HEK293 (cell line): ENCODE results near the gene CENATAC.

ENCODE experiments used
- CTCF ChIP-seq: fragments of 450-650 bp; formaldehyde crosslinking; IDR thresholded peaks from 2 replicates; pipeline ENCODE4 v1.5.1; 2016; ENCODE audit warnings: missing biosample characterization, missing genetic modification characterization
- ELK4 ChIP-seq: IDR thresholded peaks from 2 replicates; pipeline ENCODE4 v1.6.1; 2011; ENCODE audit warnings: mild to moderate bottlenecking, low read depth, low read length, borderline replicate concordance
- HOXA7 ChIP-seq: sonication (generic); formaldehyde crosslinking; IDR thresholded peaks from 2 replicates; pipeline ENCODE4 v1.8.1; 2022; ENCODE audit warnings: missing genetic modification reagents, borderline replicate concordance
- KLF10 ChIP-seq: fragments of 450-650 bp; IDR thresholded peaks from 2 replicates; pipeline ENCODE4 v1.5.1; 2018; ENCODE audit warnings: missing biosample characterization, mild to moderate bottlenecking, missing genetic modification characterization
- MEIS1 ChIP-seq: sonication (generic); formaldehyde crosslinking; IDR thresholded peaks from 2 replicates; pipeline ENCODE4 v1.8.1; 2022; ENCODE audit warnings: missing genetic modification reagents, mild to moderate bottlenecking, borderline replicate concordance
- MZF1 ChIP-seq: fragments of 450-650 bp; formaldehyde crosslinking; IDR thresholded peaks from 2 replicates; pipeline ENCODE4 v1.5.1; 2017; ENCODE audit warnings: missing biosample characterization, missing genetic modification characterization, borderline replicate concordance
- PATZ1 ChIP-seq: fragments of 450-650 bp; formaldehyde crosslinking; IDR thresholded peaks from 2 replicates; pipeline ENCODE4 v1.5.1; 2016; ENCODE audit warnings: missing biosample characterization, missing genetic modification characterization
- RBAK ChIP-seq: fragments of 450-650 bp; formaldehyde crosslinking; IDR thresholded peaks from 2 replicates; pipeline ENCODE4 v1.5.1; 2016; ENCODE audit warnings: missing biosample characterization, missing genetic modification characterization
- SCRT2 ChIP-seq: fragments of 450-650 bp; formaldehyde crosslinking; IDR thresholded peaks from 2 replicates; pipeline ENCODE4 v1.5.1; 2016; ENCODE audit warnings: missing biosample characterization, missing genetic modification characterization
- TCF7L2 ChIP-seq: IDR thresholded peaks from 2 replicates; pipeline ENCODE4 v1.6.1; 2011; ENCODE audit warnings: low read depth, mild to moderate bottlenecking, inconsistent platforms, low read length, moderate library complexity, borderline replicate concordance
- TSHZ1 ChIP-seq: fragments of 450-650 bp; formaldehyde crosslinking; IDR thresholded peaks from 2 replicates; pipeline ENCODE4 v1.5.1; 2016; ENCODE audit warnings: missing biosample characterization, missing genetic modification characterization, borderline replicate concordance
- ZBTB20 ChIP-seq: fragments of 450-650 bp; formaldehyde crosslinking; IDR thresholded peaks from 2 replicates; pipeline ENCODE4 v1.5.1; 2016; ENCODE audit warnings: missing biosample characterization, missing genetic modification characterization
- ZBTB26 ChIP-seq: fragments of 450-650 bp; formaldehyde crosslinking; optimal IDR thresholded peaks from 2 replicates; pipeline ENCODE3; 2016; ENCODE audit warnings: missing biosample characterization, mild to moderate bottlenecking, missing genetic modification characterization
- ZFP69B ChIP-seq: fragments of 450-650 bp; formaldehyde crosslinking; IDR thresholded peaks from 2 replicates; pipeline ENCODE4 v1.5.1; 2016; ENCODE audit warnings: missing biosample characterization, missing genetic modification characterization
- ZNF175 ChIP-seq: fragments of 450-650 bp; formaldehyde crosslinking; IDR thresholded peaks from 2 replicates; pipeline ENCODE4 v1.5.1; 2016; ENCODE audit warnings: missing biosample characterization, missing genetic modification characterization
- ZNF223 ChIP-seq: fragments of 450-650 bp; formaldehyde crosslinking; IDR thresholded peaks from 2 replicates; pipeline ENCODE4 v1.5.1; 2016; ENCODE audit warnings: missing biosample characterization, missing genetic modification characterization
- ZNF391 ChIP-seq: fragments of 450-650 bp; formaldehyde crosslinking; IDR thresholded peaks from 2 replicates; pipeline ENCODE4 v1.5.1; 2016; ENCODE audit warnings: low read depth, missing biosample characterization, missing genetic modification characterization, borderline replicate concordance
- ZNF423 ChIP-seq: fragments of 450-650 bp; formaldehyde crosslinking; IDR thresholded peaks from 2 replicates; pipeline ENCODE4 v1.5.1; 2016; ENCODE audit warnings: missing biosample characterization, missing genetic modification characterization
- ZNF558 ChIP-seq: fragments of 450-650 bp; formaldehyde crosslinking; IDR thresholded peaks from 2 replicates; pipeline ENCODE4 v1.5.1; 2016; ENCODE audit warnings: missing biosample characterization, missing genetic modification characterization
- ZNF639 ChIP-seq: fragments of 450-650 bp; formaldehyde crosslinking; IDR thresholded peaks from 2 replicates; pipeline ENCODE4 v1.5.1; 2016; ENCODE audit warnings: missing biosample characterization, missing genetic modification characterization
- ZNF654 ChIP-seq: fragments of 450-650 bp; formaldehyde crosslinking; IDR thresholded peaks from 2 replicates; pipeline ENCODE4 v1.5.1; 2016; ENCODE audit warnings: low read depth, missing biosample characterization, missing genetic modification characterization
- ZNF664 ChIP-seq: fragments of 450-650 bp; formaldehyde crosslinking; IDR thresholded peaks from 2 replicates; pipeline ENCODE4 v1.5.1; 2016; ENCODE audit warnings: missing biosample characterization, missing genetic modification characterization
- ZNF791 ChIP-seq: fragments of 450-650 bp; formaldehyde crosslinking; IDR thresholded peaks from 2 replicates; pipeline ENCODE4 v1.5.1; 2016; ENCODE audit warnings: missing biosample characterization, missing genetic modification characterization
- ZNF843 ChIP-seq: fragments of 450-650 bp; formaldehyde crosslinking; IDR thresholded peaks from 2 replicates; pipeline ENCODE4 v1.5.1; 2016; ENCODE audit warnings: missing biosample characterization, missing genetic modification characterization
- ZSCAN4 ChIP-seq: fragments of 450-650 bp; formaldehyde crosslinking; IDR thresholded peaks from 2 replicates; pipeline ENCODE4 v1.5.1; 2017; ENCODE audit warnings: missing biosample characterization, missing genetic modification characterization

CENATAC gene

GRCh38 chr11:119030329-119031047, 32.5 kb downstream of the CENATAC start, which contains the start of gene SLC37A4 (continued):
- TF ChIP-seq ZBTB26 (tag by site-specific recombination) (peak; percentile 72), CTCF (tag by site-specific recombination) (peak; percentile 88), TCF7L2 (no peak), MEIS1 (CRISPR knock-in tag) (no peak), ZNF558 (tag by site-specific recombination) (no peak), ZNF223 (no peak), SCRT2 (tag by site-specific recombination) (no peak), KLF10 (no peak), RBAK (tag by site-specific recombination) (no peak), ZNF423 (tag by site-specific recombination) (0 out of 2 replicates have a peak, but pooled peaks have one; percentile 65), TSHZ1 (no peak), ZNF654 (no peak; the same call in 1 of the 2 replicates), ZNF664 (tag by site-specific recombination) (no peak), ZNF175 (no peak), ZBTB20 (tag by site-specific recombination) (peak; percentile 98), ZFP69B (tag by site-specific recombination) (no peak), ZNF791 (tag by site-specific recombination) (no peak), ELK4 (no peak), HOXA7 (CRISPR knock-in tag) (no peak), ZNF843 (tag by site-specific recombination) (no peak), ZSCAN4 (tag by site-specific recombination) (no peak), ZNF639 (tag by site-specific recombination) (no peak), ZNF391 (tag by site-specific recombination) (peak; percentile 54; the same call in 1 of the 2 replicates), MZF1 (tag by site-specific recombination) (no peak), PATZ1 (tag by site-specific recombination) (peak; percentile 75)
